ENCODE measurements around the gene BCDIN3D.

Gene BCDIN3D

DNA sequence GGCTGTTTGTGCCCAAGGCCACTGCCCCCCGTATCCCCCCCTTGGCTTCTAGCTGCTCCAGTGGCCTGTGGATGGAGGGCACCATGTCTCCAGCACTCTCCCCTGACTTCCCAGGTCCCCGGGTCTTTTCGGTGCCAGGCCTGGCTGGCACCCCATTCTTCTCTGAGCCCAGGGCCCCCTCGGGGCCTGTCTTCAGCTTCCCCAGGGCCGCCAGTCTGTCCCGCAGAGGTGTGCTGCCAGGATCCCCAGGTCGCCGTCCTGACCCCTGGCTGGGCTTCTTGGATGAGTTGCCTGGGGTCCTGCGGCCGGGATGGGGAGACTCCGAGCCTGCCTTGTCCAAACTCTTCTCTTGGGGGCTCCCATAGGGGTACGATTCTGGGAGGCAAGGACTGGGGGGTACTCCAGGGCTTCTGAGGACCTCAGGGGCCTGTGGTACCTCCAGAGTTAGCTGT lies 47.2 kb downstream of the BCDIN3D start:
- no peak for DNase-seq

- DNase-seq, result no peak
Observed at GRCh38 chr12:49794811-49795653, 47.9 kb downstream of the BCDIN3D start.

DNA sequence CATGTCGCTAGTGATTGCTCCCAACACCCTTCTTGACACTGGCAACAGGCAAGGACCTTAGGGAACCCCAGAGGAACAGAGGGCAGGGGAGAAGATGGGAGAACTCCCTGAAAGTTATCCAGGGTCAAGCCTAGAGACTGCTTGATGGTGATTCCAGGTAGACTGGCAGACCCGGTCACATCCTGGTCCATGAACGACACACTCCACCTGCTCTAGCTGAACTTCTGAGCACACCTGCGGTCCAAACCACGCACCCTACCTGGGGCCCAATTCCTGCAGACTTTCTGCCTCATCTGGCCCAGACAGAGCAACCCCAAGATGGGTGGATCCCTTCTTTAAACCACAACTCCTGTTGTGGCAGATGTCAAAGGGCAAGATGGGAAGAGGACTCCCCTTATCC lies 48.9 kb downstream of the BCDIN3D start:
- no peak for DNase-seq

- no peak for DNase-seq
Observed at GRCh38 chr12:49793620-49794019, 49.3 kb downstream of the BCDIN3D start.

DNA sequence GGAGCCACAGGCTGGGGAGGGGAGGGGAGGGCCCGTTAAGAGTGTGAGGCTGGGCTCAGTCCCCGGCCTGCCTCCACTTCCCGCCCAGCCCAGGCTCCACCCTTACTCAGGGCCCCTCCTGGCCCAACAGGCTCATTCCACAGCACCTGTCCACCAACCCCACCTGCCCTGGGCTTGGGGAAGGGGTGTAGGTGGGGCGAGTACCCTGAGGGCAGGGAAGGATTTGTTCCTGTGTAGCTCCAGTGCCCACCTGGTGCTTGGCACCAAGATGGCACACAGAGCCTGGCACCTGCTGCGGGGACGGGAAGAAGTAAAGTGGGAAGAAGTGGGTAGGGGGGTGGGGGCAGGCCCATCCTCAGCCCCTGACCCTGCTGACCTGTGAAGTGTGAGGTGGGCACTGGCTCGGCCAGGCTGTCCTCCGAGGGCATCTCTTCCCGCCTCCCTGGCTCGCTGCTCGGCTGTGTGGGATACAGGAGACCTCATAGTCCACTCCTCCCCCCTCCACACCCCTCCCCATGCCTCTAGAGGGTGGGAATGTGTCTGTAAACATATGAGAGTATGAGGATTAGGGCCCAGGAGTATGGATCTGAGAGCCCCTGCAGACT lies 49.8 kb downstream of the BCDIN3D start:
- DNase-seq, result no peak

GRCh38 chr12:49792181-49792970 lies 50.5 kb downstream of the BCDIN3D start:
- DNase-seq, result no peak

DNA sequence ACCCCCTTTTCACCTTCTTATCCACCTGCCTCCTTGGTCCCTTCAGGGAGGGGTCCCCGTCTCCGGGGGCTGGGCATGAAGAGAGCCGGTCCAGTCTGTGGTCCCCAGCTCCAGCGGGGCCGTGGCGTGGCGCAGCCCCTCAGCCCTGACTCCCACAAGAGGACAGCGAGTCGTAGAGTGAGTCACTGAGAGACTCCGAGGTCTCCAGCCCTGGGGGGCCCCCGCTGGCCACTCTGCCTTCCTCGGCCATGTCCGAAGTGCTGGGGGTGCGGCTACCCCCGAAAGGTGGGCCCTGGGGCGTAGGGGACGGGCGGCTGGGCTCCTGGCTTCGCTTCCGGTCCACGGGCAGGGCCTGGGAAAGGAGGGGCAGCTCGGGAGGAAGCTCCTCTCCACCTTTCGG lies 51.2 kb downstream of the BCDIN3D start:
- DNase-seq, result no peak

- DNase-seq, result no peak
Observed at GRCh38 chr12:49790741-49791555, 52.0 kb downstream of the BCDIN3D start.

- DNase-seq, result no peak
Observed at GRCh38 chr12:49789992-49790391, 52.9 kb downstream of the BCDIN3D start.

DNA sequence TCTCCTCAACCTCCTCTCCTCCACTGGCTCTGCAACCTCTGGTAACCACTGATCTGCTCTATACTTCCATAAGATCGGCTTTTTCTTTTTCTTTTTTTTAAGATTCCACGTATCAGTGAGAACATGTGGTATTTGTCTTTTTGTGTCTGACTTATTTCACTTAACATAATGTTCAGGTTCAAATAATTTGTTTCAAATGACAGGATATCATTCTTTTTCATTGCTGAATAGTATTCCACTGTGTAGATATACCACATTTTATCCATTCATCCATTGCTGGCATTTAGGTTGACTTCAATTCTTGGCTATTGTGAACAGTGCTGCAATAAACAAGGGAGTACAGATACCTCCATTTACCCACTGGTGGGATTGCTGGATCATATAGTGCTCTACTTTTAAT lies 55.2 kb downstream of the BCDIN3D start:
- DNase-seq, result no peak

All from T-helper 2 cell (primary cell).